T-cell (primary cell): ENCODE results near the gene KXD1. TPM values are rescaled to one million over a fixed set of nuclear protein-coding genes. Genes with fewer than 3 reads are reported as not detected.
"Not testable (repeated sequence)": the region's sequence is repeated elsewhere in the genome, so short reads cannot be mapped to it uniquely, and the experiment has no call there.

ENCODE experiments used
- ATAC-seq, 4 experiments: fragments of 200-7000 bp in 3 of 4; fragments of 150-1000 bp in 1 of 4; cut with Tn5 transposase; replicated peaks in 1 of 4; 1 replicate in 3 of 4; 2 replicates in 1 of 4; pipeline ENCODE4 v1.10.0; 2021; ENCODE audit warnings: moderate library complexity in 3 of 4, mild to moderate bottlenecking in 2 of 4, moderate number of reproducible peaks in 1 of 4
- CTCF ChIA-PET, 2 donors: fragments of 300-600 bp; sonication (Branson Sonifier 250); formaldehyde crosslinking; loops; one replicate each; lab custom pipeline; 2022; ENCODE audit warnings: antibody characterized with exemption in 2 of 2; lab: Charles Lee
- POLR2A ChIA-PET, 2 donors: fragments of 300-600 bp; sonication (Branson Sonifier 250); formaldehyde crosslinking; loops; one replicate each; lab custom pipeline; 2022; ENCODE audit warnings: antibody characterized with exemption in 2 of 2; lab: Charles Lee
- DNase-seq, 35 experiments: peaks; one replicate each; pipeline versions ENCODE4 v3.0.0 to v3.0.0-alpha.2; 2013 to 2023
- H3K27ac ChIP-seq: one replicate; pipeline ENCODE4 v1.5.1; 2013; ENCODE audit warnings: low read length
- H3K27me3 ChIP-seq, 2 experiments: replicated peaks in 1 of 2; 1 replicate in 1 of 2; 2 replicates in 1 of 2; pipeline versions ENCODE4 v1.6.1 to v1.7.0; 2013; ENCODE audit warnings: low read length in 1 of 2, mixed read lengths in 1 of 2; ENCODE audit not compliant: control insufficient read depth in 2 of 2, insufficient read depth in 2 of 2; ENCODE audit errors: extremely low read depth in 1 of 2
- H3K36me3 ChIP-seq, 2 donors: 1 replicate in 1 of 2; 2 replicates in 1 of 2; pipeline versions ENCODE4 v1.6.1 to v1.7.0; 2013; ENCODE audit warnings: low read length in 1 of 2; ENCODE audit not compliant: control insufficient read depth in 2 of 2, insufficient read depth in 1 of 2; ENCODE audit errors: extremely low read depth in 1 of 2
- H3K4me1 ChIP-seq, 2 experiments: 1 replicate in 1 of 2; 2 replicates in 1 of 2; pipeline versions ENCODE4 v1.6.1 to v1.7.0; 2013; ENCODE audit warnings: low read length in 2 of 2, mixed read lengths in 1 of 2; ENCODE audit not compliant: insufficient read depth in 2 of 2, control insufficient read depth in 1 of 2; ENCODE audit errors: extremely low read depth in 1 of 2
- H3K4me3 ChIP-seq, 2 donors: 1 replicate in 1 of 2; 2 replicates in 1 of 2; pipeline versions ENCODE4 v1.5.1 to v1.7.0; 2013; ENCODE audit warnings: mild to moderate bottlenecking in 2 of 2, low read length in 1 of 2, moderate library complexity in 1 of 2; ENCODE audit not compliant: control insufficient read depth in 1 of 2; ENCODE audit errors: extremely low read depth in 1 of 2
- H3K9me3 ChIP-seq: 2 replicates; pipeline ENCODE4 v1.7.0; 2013
- H3K27ac Mint-ChIP-seq, 2 donors: one replicate each; pipeline ENCODE4 v1.8.0; 2020 to 2021; ENCODE audit warnings: mild to moderate bottlenecking in 2 of 2, mixed read lengths in 2 of 2
- H3K27me3 Mint-ChIP-seq, 2 donors: one replicate each; pipeline ENCODE4 v1.8.0; 2021 to 2022; ENCODE audit warnings: mixed read lengths in 2 of 2
- H3K36me3 Mint-ChIP-seq: one replicate; pipeline ENCODE4 v1.8.0; 2021; ENCODE audit warnings: mixed read lengths
- H3K4me1 Mint-ChIP-seq, 3 donors: one replicate each; pipeline ENCODE4 v1.8.0; 2020 to 2022; ENCODE audit warnings: mixed read lengths in 3 of 3, mild to moderate bottlenecking in 1 of 3
- H3K4me3 Mint-ChIP-seq, 3 donors: one replicate each; pipeline ENCODE4 v1.8.0; 2020 to 2022; ENCODE audit warnings: mild to moderate bottlenecking in 3 of 3, mixed read lengths in 3 of 3, moderate library complexity in 3 of 3
- H3K9me3 Mint-ChIP-seq, 3 donors: one replicate each; pipeline ENCODE4 v1.8.0; 2020 to 2022; ENCODE audit warnings: mixed read lengths in 3 of 3
- WGBS: methylation state at CpG from one replicate; pipeline ENCODE4 v1.1.5; 2013; ENCODE audit warnings: missing lambda C conversion rate; ENCODE audit not compliant: insufficient coverage; 5-methylcytosine and 5-hydroxymethylcytosine counted together
- total RNA-seq, 35 experiments: library from RNA in 6 of 35; stranded (reverse) in 6 of 35; fragments of 120-200 nt in 1 of 35; gene quantifications; one replicate each; pipeline versions ENCODE4 v1.2.1 to v1.2.4 and lab custom pipeline; 2013 to 2026

KXD1 gene
- total RNA-seq, 5 donors from 2014 or later (not counting 1 experiment from before 2014, with no cell fraction given), result 73.1 to 112 (median 95.8) TPM

- H3K9me3 ChIP-seq, result no peaks in the 10 kb centered on the region
- H3K36me3 Mint-ChIP-seq, result no peaks in the 10 kb centered on the region
- no peak overlapping the region for H3K27ac ChIP-seq
- ATAC-seq (no peak), DNase-seq (no peak)
- H3K36me3 ChIP-seq, result peaks cover 3 to 5% of the 10 kb centered on the region in 2 donors
- H3K4me1 ChIP-seq, result peaks cover 3 to 27% of the 10 kb centered on the region in 2 experiments
- no peaks in the 10 kb centered on the region for H3K9me3 Mint-ChIP-seq
- H3K4me1 Mint-ChIP-seq, result peaks cover 10 to 16% (median 13%) of the 10 kb centered on the region in 3 donors
- WGBS, result 14% methylated on average over 15 of the region's 21 CpGs
- no peak overlapping the region for H3K4me3 ChIP-seq
- no peak overlapping the region for H3K27ac Mint-ChIP-seq
- H3K27me3 ChIP-seq, result peaks cover 0 to 46% of the 10 kb centered on the region in 2 experiments
- H3K4me3 Mint-ChIP-seq, result peak overlapping the region in 2 of 3 donors; percentile 6 to 27
- H3K27me3 Mint-ChIP-seq, result peaks cover 11 to 29% of the 10 kb centered on the region in 2 donors
- CTCF ChIA-PET, result interaction anchor here (0.6 kb wide), 2 partner anchors 22 to 1761 kb away, joined by 3 to 5 read pairs; no protein-coding TSS in a partner anchor
- POLR2A ChIA-PET, result no interaction called here
Measured at GRCh38 chr19:18596752-18597157, 39.1 kb downstream of the KXD1 start.

GRCh38 chr19:18597809-18598660 lies 40.4 kb downstream of the KXD1 start:
- H3K4me1 Mint-ChIP-seq, result peaks cover 11 to 17% (median 13%) of the 10 kb centered on the region in 3 donors
- Histone ChIP-seq H3K27me3 (peaks cover 0 to 57% of the 10 kb centered on the region in 2 experiments), H3K4me1 (peaks cover 3 to 27% of the 10 kb centered on the region in 2 experiments), H3K4me3 (no peak overlapping the region), H3K36me3 (no peaks in the 10 kb centered on the region), H3K27ac (no peak overlapping the region), H3K9me3 (no peaks in the 10 kb centered on the region)
- 71% methylated on average over 13 of the region's 25 CpGs for WGBS
- DNase-seq (no peak), ATAC-seq (no peak)
- CTCF ChIA-PET, result interaction anchor here in 1 of 2 donors (0.7 kb wide), 1 partner anchor 318 kb away, joined by 3 read pairs; no protein-coding TSS in a partner anchor
- peaks cover 20 to 39% of the 10 kb centered on the region in 2 donors for H3K27me3 Mint-ChIP-seq
- H3K9me3 Mint-ChIP-seq, result no peaks in the 10 kb centered on the region
- H3K27ac Mint-ChIP-seq, result no peak overlapping the region
- no peaks in the 10 kb centered on the region for H3K36me3 Mint-ChIP-seq
- POLR2A ChIA-PET, result no interaction called here
- no peak overlapping the region for H3K4me3 Mint-ChIP-seq

- ATAC-seq (no peak), DNase-seq (no peak)
- Mint-ChIP-seq H3K27ac (no peak overlapping the region), H3K4me3 (no peak overlapping the region), H3K9me3 (no peaks in the 10 kb centered on the region), H3K27me3 (peaks cover 24 to 46% of the 10 kb centered on the region in 2 donors), H3K36me3 (no peaks in the 10 kb centered on the region), H3K4me1 (peaks cover 11 to 16% (median 12%) of the 10 kb centered on the region in 3 donors)
- Histone ChIP-seq H3K9me3 (no peaks in the 10 kb centered on the region), H3K27ac (no peak overlapping the region), H3K36me3 (no peaks in the 10 kb centered on the region), H3K4me1 (peaks cover 3 to 21% of the 10 kb centered on the region in 2 experiments), H3K27me3 (peaks cover 3 to 71% of the 10 kb centered on the region in 2 experiments), H3K4me3 (no peak overlapping the region)
- ChIA-PET POLR2A (no interaction called here), CTCF (no interaction called here)
- WGBS, result 89% methylated on average over 17 of the region's 20 CpGs
Measured at GRCh38 chr19:18599485-18599884, 41.8 kb downstream of the KXD1 start.

- peaks cover 6 to 12% (median 8%) of the 10 kb centered on the region in 3 donors for H3K4me1 Mint-ChIP-seq
- H3K4me3 Mint-ChIP-seq, H3K9me3 Mint-ChIP-seq, ATAC-seq, POLR2A ChIA-PET, DNase-seq, H3K4me3 ChIP-seq, H3K9me3 ChIP-seq, H3K27ac ChIP-seq, H3K36me3 ChIP-seq, H3K27ac Mint-ChIP-seq, H3K36me3 Mint-ChIP-seq: not testable (repeated sequence)
- WGBS, result 88% methylated on average over 9 of the region's 15 CpGs
- H3K27me3 Mint-ChIP-seq, result peaks cover 28 to 58% of the 10 kb centered on the region in 2 donors
- peaks cover 4 to 80% of the 10 kb centered on the region in 2 experiments for H3K27me3 ChIP-seq
- H3K4me1 ChIP-seq, result peaks cover 0 to 15% of the 10 kb centered on the region in 2 experiments
- CTCF ChIA-PET, result interaction anchor here in 1 of 2 donors (0.6 kb wide), 1 partner anchor 467 kb away, joined by 5 read pairs; no protein-coding TSS in a partner anchor
Measured at GRCh38 chr19:18600692-18601397, 43.2 kb downstream of the KXD1 start.

- Histone ChIP-seq H3K4me3 (no peak overlapping the region), H3K27me3 (peaks cover 4 to 80% of the 10 kb centered on the region in 2 experiments), H3K27ac (no peak overlapping the region), H3K36me3 (no peaks in the 10 kb centered on the region), H3K9me3 (no peaks in the 10 kb centered on the region), H3K4me1 (peaks cover 0 to 15% of the 10 kb centered on the region in 2 experiments)
- 38% methylated on average over 1 of the region's 4 CpGs for WGBS
- POLR2A ChIA-PET, result no interaction called here
- no peak for ATAC-seq
- CTCF ChIA-PET, result no interaction called here
- Mint-ChIP-seq H3K9me3 (no peaks in the 10 kb centered on the region), H3K27me3 (peaks cover 28 to 55% of the 10 kb centered on the region in 2 donors), H3K27ac (no peak overlapping the region), H3K4me1 (peaks cover 0 to 9% (median 8%) of the 10 kb centered on the region in 3 donors), H3K4me3 (no peak overlapping the region), H3K36me3 (no peaks in the 10 kb centered on the region)
- no peak for DNase-seq
Measured at GRCh38 chr19:18601875-18602274, 44.2 kb downstream of the KXD1 start.
